Amniotic stem cell (primary cell): ENCODE data around the gene FSD2.
"Not testable (repeated sequence)": the region's sequence is repeated elsewhere in the genome, so short reads cannot be mapped to it uniquely, and the experiment has no call there.

Source experiments
- DNase-seq: peaks from one replicate; lab custom pipeline; 2025; lab: John Stamatoyannopoulos, UW

The FSD2 gene

GRCh38 chr15:82798104-82798503 lies 7.8 kb downstream of the FSD2 start:
- no peak for DNase-seq

- no peak for DNase-seq
Observed at GRCh38 chr15:82793737-82794136, 12.1 kb downstream of the FSD2 start.

GRCh38 chr15:82792068-82792467 lies 13.8 kb downstream of the FSD2 start:
- no peak for DNase-seq

- no peak for DNase-seq
Observed at GRCh38 chr15:82790321-82790720, 15.5 kb downstream of the FSD2 start.

GRCh38 chr15:82789491-82789890 lies 16.4 kb downstream of the FSD2 start:
- DNase-seq: no peak

- DNase-seq: no peak
Observed at GRCh38 chr15:82788496-82788895, 17.4 kb downstream of the FSD2 start.

GRCh38 chr15:82781349-82781748 lies 24.5 kb downstream of the FSD2 start:
- DNase-seq: no peak

GRCh38 chr15:82778755-82779154 lies 27.1 kb downstream of the FSD2 start:
- DNase-seq: no peak

GRCh38 chr15:82774496-82774895 lies 31.4 kb downstream of the FSD2 start:
- DNase-seq: no peak

- DNase-seq: no peak
Observed at GRCh38 chr15:82771789-82772607, 33.9 kb downstream of the FSD2 start.

GRCh38 chr15:82768414-82769054 lies 37.3 kb downstream of the FSD2 start:
- DNase-seq: no peak

GRCh38 chr15:82767163-82767829 lies 38.6 kb downstream of the FSD2 start:
- no peak for DNase-seq

- not testable (repeated sequence) for DNase-seq
Observed at GRCh38 chr15:82766201-82766600, 39.7 kb downstream of the FSD2 start.

- no peak for DNase-seq
Observed at GRCh38 chr15:82764740-82765139, 41.1 kb downstream of the FSD2 start.

GRCh38 chr15:82764117-82764490 lies 41.8 kb downstream of the FSD2 start:
- DNase-seq: no peak

- no peak for DNase-seq
Observed at GRCh38 chr15:82763361-82764116, 42.3 kb downstream of the FSD2 start.

GRCh38 chr15:82751308-82751707 lies 54.6 kb downstream of the FSD2 start:
- DNase-seq: no peak

- DNase-seq: no peak
Observed at GRCh38 chr15:82750831-82751180, 55.1 kb downstream of the FSD2 start.

- peak; percentile 92 for DNase-seq
Observed at GRCh38 chr15:82749951-82750830, 55.7 kb downstream of the FSD2 start.

- no peak for DNase-seq
Observed at GRCh38 chr15:82748315-82748714, 57.6 kb downstream of the FSD2 start.

GRCh38 chr15:82743810-82744209 lies 62.1 kb downstream of the FSD2 start:
- DNase-seq: no peak
